ENCODE results near the gene ATP8B1.

- TF ChIP-seq POLR2A (IDR thresholded peaks at IDR 0.05), result no peak
- TF ChIP-seq, protein P1, sequence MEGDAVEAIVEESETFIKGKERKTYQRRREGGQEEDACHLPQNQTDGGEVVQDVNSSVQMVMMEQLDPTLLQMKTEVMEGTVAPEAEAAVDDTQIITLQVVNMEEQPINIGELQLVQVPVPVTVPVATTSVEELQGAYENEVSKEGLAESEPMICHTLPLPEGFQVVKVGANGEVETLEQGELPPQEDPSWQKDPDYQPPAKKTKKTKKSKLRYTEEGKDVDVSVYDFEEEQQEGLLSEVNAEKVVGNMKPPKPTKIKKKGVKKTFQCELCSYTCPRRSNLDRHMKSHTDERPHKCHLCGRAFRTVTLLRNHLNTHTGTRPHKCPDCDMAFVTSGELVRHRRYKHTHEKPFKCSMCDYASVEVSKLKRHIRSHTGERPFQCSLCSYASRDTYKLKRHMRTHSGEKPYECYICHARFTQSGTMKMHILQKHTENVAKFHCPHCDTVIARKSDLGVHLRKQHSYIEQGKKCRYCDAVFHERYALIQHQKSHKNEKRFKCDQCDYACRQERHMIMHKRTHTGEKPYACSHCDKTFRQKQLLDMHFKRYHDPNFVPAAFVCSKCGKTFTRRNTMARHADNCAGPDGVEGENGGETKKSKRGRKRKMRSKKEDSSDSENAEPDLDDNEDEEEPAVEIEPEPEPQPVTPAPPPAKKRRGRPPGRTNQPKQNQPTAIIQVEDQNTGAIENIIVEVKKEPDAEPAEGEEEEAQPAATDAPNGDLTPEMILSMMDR (IDR thresholded peaks at IDR 0.05), result no peak
These were observed 125.6 kb downstream of the ATP8B1 start for GRCh38 chr18:57677262-57678211.
